Measurements from ENCODE around the gene CYP2R1. TPM values are rescaled to one million over a fixed set of nuclear protein-coding genes. Genes with fewer than 3 reads are reported as not detected.
"Not testable (repeated sequence)": the region's sequence is repeated elsewhere in the genome, so short reads cannot be mapped to it uniquely, and the experiment has no call there.

The CYP2R1 gene
- total RNA-seq, 2 experiments from 2014 or later: 16.3 to 18.0 TPM

DNA sequence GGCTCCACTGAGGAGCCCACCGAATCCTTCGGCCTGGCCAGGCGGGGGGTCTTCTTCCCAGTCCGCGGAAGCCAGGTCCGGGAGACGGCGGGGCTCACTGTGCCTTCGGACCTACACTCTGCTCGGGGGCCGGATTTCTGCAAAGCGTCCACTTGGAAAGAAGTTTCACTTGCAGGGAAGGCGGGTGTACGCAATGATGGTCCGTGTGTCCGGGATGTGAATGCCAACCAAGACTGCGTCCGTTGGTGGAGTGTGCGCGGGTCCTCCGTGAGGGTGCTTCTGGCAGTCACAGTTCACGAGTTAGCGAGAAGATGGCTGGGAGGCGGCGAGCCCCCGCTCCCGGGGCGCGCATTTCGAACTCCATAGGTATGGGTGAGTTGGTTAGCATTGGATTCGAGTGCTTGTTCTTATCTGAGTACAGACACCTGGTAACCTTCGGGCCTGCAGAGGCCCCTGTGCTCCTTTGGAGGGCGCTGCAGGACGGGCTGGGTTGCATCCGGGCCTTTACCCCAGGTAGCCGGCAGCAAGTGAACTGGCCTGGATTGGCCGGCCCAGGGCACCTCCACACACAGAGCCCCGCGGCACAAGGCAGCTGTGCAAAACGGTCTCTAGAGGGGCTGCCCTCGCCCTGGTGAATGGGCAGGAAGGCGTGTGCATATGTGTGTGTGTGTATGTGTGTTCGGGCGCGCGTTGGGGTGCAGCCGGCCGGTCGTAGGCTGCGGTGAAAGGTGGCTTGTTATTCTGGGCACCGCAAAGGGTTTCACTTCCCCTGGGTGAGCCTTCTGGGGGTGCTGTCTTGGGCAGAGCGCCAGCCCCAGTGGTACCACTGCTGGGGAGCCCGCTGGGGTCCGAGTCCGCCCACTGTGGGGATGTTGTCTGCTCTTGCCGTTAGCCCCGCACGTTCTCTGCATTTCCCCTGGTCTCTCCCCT is 13.3 kb upstream of the CYP2R1 start:
- DNase-seq: peak; percentile 86
- no peaks in the 10 kb centered on the region for H3K36me3 Mint-ChIP-seq
- H3K4me3 Mint-ChIP-seq: peak overlapping the region; percentile 94
- H3K27me3 Mint-ChIP-seq: no peaks in the 10 kb centered on the region
- peaks cover 38% of the 10 kb centered on the region for H3K4me1 Mint-ChIP-seq
- POLR2A ChIA-PET: interaction anchor here (1.5 to 4.7 kb wide), 3 partner anchors 12 to 405 kb away, joined by 6 to 37 read pairs (median 14); partner anchors contain the start of genes COPB1, CYP2R1 and PSMA1
- peak overlapping the region; percentile 94 for H3K27ac Mint-ChIP-seq
- H3K9me3 Mint-ChIP-seq: no peaks in the 10 kb centered on the region
- peak; percentile 75 for ATAC-seq (ENCODE audit: low read depth)

DNA sequence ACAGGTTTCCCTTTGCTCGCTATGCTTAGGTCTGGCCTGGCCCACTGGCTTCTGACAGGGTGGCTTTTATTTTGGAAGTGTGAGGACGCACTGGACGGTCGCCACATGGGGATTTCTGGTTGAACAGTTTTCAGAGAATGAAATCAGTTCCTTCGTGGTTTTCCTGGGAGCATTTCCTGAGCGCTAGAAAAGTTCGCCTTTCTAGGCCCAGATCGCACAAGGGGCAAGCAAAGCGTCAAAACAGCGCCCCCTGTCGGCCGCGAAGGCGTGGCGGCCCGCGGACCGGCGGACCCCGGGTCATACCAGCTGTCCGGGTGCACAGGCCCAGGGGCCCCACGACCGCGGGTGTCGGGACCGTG is 12.7 kb upstream of the CYP2R1 start:
- Mint-ChIP-seq H3K4me1 (peaks cover 38% of the 10 kb centered on the region), H3K27ac (peak overlapping the region; percentile 94), H3K27me3 (no peaks in the 10 kb centered on the region), H3K9me3 (no peaks in the 10 kb centered on the region), H3K36me3 (no peaks in the 10 kb centered on the region), H3K4me3 (peak overlapping the region; percentile 94)
- DNase-seq: peak; percentile 91
- ATAC-seq (ENCODE audit: low read depth): peak; percentile 51
- POLR2A ChIA-PET: interaction anchor here (3.3 to 4.7 kb wide), 2 partner anchors 11 to 385 kb away, joined by 14 to 37 read pairs; partner anchors contain the start of genes CYP2R1 and PSMA1

DNA sequence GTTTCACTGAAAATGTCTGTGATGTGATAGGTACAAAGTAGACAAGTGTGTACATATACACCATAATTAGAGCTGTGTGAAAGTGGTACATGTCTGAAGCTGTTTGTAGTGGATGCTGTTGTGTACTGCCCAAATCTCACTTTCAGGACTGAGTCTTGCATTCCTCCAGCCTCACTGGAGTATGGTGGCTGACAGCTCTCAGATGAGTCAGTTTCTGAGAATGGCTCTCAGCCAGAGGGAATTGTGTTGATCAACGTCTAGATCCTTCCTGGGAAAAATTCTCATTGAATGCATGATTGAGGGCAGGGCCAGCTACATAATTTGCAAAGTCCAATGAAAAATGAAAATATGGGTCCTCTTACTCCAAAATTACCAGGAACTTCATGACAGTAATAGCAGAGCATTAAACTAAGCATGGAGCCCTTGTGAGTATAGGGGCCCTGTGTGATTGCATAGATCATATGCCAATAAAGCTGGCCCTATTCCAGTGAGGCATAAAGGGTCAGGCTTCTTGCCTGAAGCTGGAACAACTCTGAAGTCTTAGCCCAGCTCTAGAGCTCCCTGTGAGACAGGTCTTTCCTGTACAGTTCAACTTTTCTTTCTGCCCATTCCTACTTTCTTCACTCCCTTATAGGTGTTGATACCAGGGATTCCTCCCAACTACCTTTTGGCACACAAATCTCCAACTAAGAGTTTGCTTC is 10.8 kb upstream of the CYP2R1 start:
- H3K4me1 Mint-ChIP-seq: peaks cover 29% of the 10 kb centered on the region
- no peaks in the 10 kb centered on the region for H3K27me3 Mint-ChIP-seq
- ATAC-seq (ENCODE audit: low read depth) (no peak), DNase-seq (no peak)
- H3K27ac Mint-ChIP-seq: no peak overlapping the region
- no peaks in the 10 kb centered on the region for H3K36me3 Mint-ChIP-seq
- no peaks in the 10 kb centered on the region for H3K9me3 Mint-ChIP-seq
- no peak overlapping the region for H3K4me3 Mint-ChIP-seq
- POLR2A ChIA-PET: interaction anchor here (1.5 kb wide), 1 partner anchor 11 kb away, joined by 9 read pairs; the partner anchor contains the start of gene CYP2R1

DNA sequence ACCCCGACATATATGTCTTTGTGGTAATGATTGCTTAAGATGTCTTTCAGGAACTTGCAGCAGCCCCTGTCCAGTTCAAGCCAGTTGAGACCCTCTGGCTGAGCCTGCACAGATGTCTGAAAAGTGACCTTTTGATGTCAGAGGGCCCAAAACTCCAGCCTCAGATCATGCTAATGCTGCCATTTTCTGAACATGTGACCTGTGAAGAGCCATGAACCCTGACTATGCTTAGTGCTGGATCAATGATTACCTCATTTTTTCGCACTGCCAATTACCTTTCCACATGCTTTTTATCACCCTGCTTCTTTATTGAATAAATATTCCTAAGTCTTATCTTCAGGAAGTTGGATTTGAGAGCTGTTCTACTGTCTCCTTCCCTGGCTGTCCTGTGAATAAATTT is 6.9 kb upstream of the CYP2R1 start:
- no peak for ATAC-seq (ENCODE audit: low read depth)
- peaks cover 2% of the 10 kb centered on the region for H3K36me3 Mint-ChIP-seq
- H3K27me3 Mint-ChIP-seq: no peaks in the 10 kb centered on the region
- no peak overlapping the region for H3K27ac Mint-ChIP-seq
- peaks cover 19% of the 10 kb centered on the region for H3K4me1 Mint-ChIP-seq
- H3K4me3 Mint-ChIP-seq: no peak overlapping the region
- DNase-seq: no peak
- peaks cover 1% of the 10 kb centered on the region for H3K9me3 Mint-ChIP-seq
- POLR2A ChIA-PET: no interaction called here

DNA sequence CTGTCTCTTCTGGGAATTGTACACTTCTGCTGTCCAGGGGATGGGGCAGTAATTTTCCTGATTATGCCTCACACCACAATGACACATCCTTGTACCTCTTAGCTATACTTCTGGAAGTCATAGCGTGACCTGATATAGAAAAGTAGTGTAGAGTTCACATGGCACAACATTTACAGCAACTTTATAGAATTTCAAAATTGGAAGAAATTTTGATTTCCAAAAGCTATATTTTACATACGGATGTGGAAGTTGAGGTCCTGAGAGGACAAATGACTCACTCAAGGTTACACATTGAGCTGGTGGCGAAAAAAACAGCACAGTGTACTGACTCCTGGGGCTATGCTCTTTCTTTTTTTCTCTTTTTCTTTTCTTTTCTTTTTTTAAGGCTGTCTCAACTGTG is 6.3 kb upstream of the CYP2R1 start:
- Mint-ChIP-seq H3K27ac (no peak overlapping the region), H3K9me3 (peaks cover 1% of the 10 kb centered on the region), H3K4me3 (no peak overlapping the region), H3K4me1 (peaks cover 18% of the 10 kb centered on the region), H3K27me3 (no peaks in the 10 kb centered on the region), H3K36me3 (peaks cover 2% of the 10 kb centered on the region)
- POLR2A ChIA-PET: no interaction called here
- ATAC-seq (ENCODE audit: low read depth): no peak
- no peak for DNase-seq

DNA sequence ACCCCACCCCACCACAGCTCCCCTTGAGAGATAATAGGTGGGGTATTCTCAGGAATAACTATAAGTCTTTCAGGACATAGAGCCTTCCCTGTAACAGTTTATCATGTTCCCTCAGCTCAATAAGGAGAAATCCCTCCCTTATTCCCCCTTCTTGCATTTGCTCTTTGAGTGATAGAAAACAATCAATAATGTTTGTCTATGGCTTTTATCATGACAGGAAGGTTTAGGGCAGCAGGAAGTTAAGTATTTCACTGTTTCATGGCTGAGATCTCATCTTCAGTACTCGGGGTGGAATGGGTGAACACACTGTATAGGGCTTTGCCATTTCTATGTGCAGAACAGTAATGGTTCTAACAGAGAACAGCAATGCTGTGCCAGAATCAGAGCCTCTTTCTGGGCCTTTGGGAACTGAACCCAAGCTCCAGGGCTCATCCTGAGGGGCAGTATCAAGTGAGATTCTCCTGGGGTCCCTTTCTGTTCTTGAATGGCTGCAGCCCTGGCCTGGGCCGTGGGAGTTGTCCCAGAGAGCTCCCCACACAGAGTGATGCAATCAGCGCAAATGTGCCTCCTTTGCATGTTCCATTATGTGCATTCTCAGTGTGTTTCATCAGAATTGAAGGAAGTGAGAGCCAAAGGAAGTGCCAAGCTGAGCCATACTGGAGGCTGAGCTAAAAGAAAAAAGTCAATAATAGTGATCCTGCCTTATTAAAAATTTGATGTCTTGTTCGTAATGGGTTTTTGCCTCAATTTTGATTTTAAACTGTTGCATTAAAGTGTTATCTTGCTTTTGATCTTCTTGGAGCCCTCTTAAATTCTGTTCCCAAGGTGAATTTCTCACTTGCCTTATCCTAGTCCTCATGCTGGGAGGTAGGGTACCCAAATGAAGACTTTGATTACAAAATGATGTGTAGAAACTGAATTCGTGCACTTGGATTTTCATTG is 2.9 kb upstream of the CYP2R1 start:
- H3K4me3 Mint-ChIP-seq: peak overlapping the region; percentile 23
- peaks cover 1% of the 10 kb centered on the region for H3K9me3 Mint-ChIP-seq
- peak overlapping the region; percentile 75 for H3K27ac Mint-ChIP-seq
- DNase-seq: peak; percentile 39
- H3K4me1 Mint-ChIP-seq: peaks cover 34% of the 10 kb centered on the region
- no peaks in the 10 kb centered on the region for H3K27me3 Mint-ChIP-seq
- ATAC-seq (ENCODE audit: low read depth): no peak
- POLR2A ChIA-PET: interaction anchor here (4.5 kb wide), 1 partner anchor 12 kb away, joined by 37 read pairs; no protein-coding TSS in a partner anchor
- peaks cover 7% of the 10 kb centered on the region for H3K36me3 Mint-ChIP-seq

DNA sequence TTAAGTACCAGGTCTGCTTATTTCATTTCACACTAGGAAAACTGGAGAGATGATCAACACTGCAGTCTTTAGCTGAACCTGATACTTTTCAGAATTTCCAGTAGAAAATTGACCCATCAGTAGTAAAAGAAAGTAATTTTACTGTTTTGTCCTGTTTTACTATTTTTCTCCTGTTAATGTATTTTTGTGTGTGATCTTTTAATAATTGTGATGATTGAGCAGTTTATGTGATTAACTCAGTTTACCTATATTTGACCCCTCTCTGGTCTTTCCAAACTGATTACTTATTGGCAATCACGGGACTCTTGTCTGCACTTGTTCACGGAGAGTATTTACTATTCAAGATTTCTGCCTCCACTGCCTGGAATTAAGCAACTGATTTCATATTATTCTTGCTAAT is 546 bp upstream of the CYP2R1 start:
- no peaks in the 10 kb centered on the region for H3K27me3 Mint-ChIP-seq

DNA sequence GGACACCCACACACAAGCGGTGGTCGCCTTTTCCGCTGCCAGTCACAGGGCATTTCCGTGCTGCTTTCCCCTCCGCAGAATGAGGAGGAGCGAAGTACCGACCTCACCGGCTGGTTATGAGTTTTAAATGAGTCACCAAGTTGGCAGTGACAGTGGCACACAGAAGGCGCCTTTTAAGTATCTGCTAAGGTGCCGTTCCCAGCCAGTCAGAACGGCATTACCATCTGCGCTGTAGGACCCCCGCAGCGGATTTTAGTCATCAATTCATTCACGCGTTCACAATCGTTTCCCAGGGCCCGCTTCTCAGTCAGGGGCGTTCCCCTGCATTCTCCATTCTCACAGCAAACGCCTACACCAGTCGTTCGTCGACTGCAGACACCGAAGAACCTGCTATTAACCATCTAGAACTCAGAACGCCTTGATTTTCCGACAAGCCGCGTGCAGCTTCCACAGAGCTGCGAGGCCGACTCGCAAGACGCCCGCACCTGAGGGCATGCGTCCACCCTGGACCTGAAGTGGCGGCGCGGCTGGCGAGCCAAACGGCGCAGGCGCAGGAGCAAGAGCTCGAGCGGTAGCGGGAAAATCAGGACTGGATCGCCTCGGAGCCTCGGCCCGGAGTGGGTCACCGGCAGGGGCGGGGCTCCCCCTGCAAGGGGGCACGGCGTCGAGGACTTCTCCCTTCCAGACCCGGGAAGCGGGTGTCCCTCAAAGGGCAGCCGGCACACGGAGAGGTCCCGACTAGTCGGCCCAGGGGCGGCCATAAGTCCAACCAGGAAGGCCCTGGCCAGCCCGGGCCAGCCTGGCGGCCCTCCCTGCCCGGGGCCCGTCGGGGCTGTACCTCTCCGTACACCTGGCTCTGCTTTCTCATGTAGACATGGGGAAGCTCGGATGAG is 642 bp downstream of the CYP2R1 start:
- peak; percentile 93 for DNase-seq
- Mint-ChIP-seq H3K36me3 (peaks cover 21% of the 10 kb centered on the region), H3K9me3 (peaks cover 1% of the 10 kb centered on the region), H3K27me3 (no peaks in the 10 kb centered on the region), H3K27ac (peak overlapping the region; percentile 93), H3K4me3 (peak overlapping the region; percentile 87), H3K4me1 (peaks cover 53% of the 10 kb centered on the region)
- POLR2A ChIA-PET: interaction anchor here (0.9 to 4.5 kb wide), 17 partner anchors 9 to 391 kb away, joined by 3 to 43 read pairs (median 7); partner anchors contain the start of genes COPB1, PDE3B and PSMA1
- peak; percentile 65 for ATAC-seq (ENCODE audit: low read depth)

More for the DNA sequence above, 546 bp upstream of the CYP2R1 start:
- H3K4me1 Mint-ChIP-seq: peaks cover 48% of the 10 kb centered on the region
- H3K9me3 Mint-ChIP-seq: peaks cover 1% of the 10 kb centered on the region
- peaks cover 15% of the 10 kb centered on the region for H3K36me3 Mint-ChIP-seq
- POLR2A ChIA-PET: interaction anchor here (1.2 to 4.5 kb wide), 10 partner anchors 8 to 372 kb away, joined by 4 to 43 read pairs (median 8); partner anchors contain the start of genes PDE3B and PSMA1
- ATAC-seq (ENCODE audit: low read depth) (no peak), DNase-seq (no peak)
- peak overlapping the region; percentile 87 for H3K4me3 Mint-ChIP-seq
- H3K27ac Mint-ChIP-seq: peak overlapping the region; percentile 89

DNA sequence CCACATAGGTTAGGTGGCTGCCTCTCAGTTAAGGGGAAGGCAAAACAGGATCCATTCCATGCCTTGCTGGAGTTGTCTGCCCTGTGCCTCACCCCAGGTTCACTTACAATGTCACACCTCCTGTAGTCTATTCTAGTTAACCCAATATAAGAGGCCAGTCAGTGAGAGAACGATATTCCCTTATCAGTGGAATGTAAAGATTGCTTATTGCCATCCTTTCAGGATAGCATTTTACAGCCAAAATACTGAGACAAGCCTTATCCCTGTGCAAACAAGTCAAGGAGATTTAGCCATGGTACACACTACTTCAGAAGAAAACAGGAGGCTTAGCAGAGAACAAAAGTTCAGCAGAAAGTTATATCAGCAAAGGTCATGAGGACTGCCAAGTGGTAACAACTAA is 5.5 kb downstream of the CYP2R1 start:
- Mint-ChIP-seq H3K4me3 (no peak overlapping the region), H3K27me3 (no peaks in the 10 kb centered on the region), H3K27ac (no peak overlapping the region), H3K9me3 (peaks cover 5% of the 10 kb centered on the region), H3K4me1 (peaks cover 33% of the 10 kb centered on the region), H3K36me3 (peaks cover 38% of the 10 kb centered on the region)
- POLR2A ChIA-PET: no interaction called here
- no peak for ATAC-seq (ENCODE audit: low read depth)
- DNase-seq: no peak

DNA sequence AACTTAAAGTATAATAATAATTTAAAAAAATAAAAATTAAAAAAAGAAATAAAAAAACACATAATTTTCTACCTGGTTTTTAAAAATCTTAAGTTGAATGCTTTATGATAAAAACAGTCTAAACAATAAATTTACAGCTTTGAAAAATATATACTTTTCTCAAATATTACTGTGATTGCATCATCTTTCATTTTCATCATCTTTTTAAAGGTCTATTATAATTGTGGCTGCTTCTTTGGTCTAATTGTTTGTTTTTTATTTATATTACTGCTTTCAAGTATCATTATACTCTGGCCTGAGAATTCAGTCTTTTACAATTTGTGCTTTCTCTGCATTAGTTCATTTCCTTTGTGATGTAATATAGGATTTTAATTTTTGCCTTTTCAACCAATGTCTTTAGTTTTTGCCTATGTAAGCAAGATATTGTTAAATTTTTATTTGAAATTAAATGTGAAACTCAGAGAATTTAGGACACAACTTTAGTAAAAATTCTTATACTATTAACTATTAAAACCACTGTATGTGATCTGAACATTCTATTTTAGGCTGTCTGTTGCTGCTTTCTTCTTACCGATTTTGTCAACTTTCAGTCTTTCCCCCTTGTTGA is 7.3 kb downstream of the CYP2R1 start:
- peaks cover 10% of the 10 kb centered on the region for H3K9me3 Mint-ChIP-seq
- no peaks in the 10 kb centered on the region for H3K27me3 Mint-ChIP-seq
- H3K4me3 Mint-ChIP-seq: no peak overlapping the region
- ATAC-seq (ENCODE audit: low read depth) (no peak), DNase-seq (no peak)
- no peak overlapping the region for H3K27ac Mint-ChIP-seq
- peaks cover 22% of the 10 kb centered on the region for H3K4me1 Mint-ChIP-seq
- POLR2A ChIA-PET: no interaction called here
- H3K36me3 Mint-ChIP-seq: peaks cover 46% of the 10 kb centered on the region

DNA sequence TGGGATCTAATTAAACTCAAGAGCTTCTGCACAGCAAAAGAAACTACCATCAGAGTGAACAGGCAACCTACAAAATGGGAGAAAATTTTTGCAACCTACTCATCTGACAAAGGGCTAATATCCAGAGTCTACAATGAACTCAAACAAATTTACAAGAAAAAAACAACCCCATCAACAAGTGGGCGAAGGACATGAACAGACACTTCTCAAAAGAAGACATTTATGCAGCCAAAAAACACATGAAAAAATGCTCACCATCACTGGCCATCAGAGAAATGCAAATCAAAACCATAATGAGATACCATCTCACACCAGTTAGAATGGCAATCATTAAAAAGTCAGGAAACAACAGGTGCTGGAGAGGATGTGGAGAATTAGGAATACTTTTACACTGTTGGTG is 8.3 kb downstream of the CYP2R1 start:
- peaks cover 50% of the 10 kb centered on the region for H3K36me3 Mint-ChIP-seq
- H3K9me3 Mint-ChIP-seq: peaks cover 10% of the 10 kb centered on the region
- H3K27ac Mint-ChIP-seq; H3K27me3 Mint-ChIP-seq; ATAC-seq (ENCODE audit: low read depth); DNase-seq; POLR2A ChIA-PET; H3K4me3 Mint-ChIP-seq: not testable (repeated sequence)
- peaks cover 16% of the 10 kb centered on the region for H3K4me1 Mint-ChIP-seq
